ENCODE results near the gene MGLL. TPM values are rescaled to one million over a fixed set of nuclear protein-coding genes. Genes with fewer than 3 reads are reported as not detected.

Gene MGLL
- total RNA-seq, 1 donor from 2014 or later, result 35.2 TPM

DNA sequence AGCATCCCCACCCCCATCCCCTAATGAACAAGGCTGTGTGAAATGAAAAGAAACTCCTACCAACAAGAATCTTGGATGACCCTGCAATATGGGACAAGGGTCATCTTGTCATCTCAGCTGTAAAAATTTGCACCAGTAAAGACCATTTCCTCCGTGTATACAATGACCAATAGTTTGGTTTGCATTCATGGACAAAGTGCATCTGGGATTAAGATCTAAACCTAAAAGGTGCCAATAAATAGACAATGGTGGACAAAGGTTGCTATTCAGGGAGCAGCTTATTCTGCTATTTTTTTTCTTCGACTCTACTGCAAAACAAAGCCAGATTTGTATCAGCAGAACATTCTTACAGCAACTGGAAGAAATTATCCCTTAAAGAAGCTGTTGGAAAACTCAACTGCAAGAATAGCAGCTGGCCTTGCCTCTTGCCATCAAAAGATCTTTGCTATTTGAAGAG is 8.0 kb downstream of the MGLL start:
- DNase-seq (ENCODE audit: low spot score), result no peak

DNA sequence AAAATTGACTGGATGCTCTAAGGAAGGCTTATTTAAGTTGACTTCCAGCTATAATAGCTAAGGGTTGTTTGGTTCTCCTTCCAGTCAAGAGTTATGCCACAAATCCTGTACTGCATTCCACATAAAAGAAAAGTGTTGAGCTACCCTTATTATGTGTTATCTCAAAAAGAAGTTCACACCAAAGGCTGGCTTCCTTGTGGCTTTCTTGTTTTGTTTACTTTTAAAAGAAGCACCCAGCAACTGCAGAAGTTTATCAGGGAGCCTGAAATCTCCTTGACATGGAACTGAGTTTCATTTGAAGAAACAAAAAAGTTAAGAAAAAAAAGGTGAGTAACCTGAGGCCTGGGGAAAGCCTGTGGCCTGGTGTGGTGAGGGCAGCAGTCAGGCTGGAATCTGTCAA is 10.2 kb downstream of the MGLL start:
- no peak for DNase-seq (ENCODE audit: low spot score)

DNA sequence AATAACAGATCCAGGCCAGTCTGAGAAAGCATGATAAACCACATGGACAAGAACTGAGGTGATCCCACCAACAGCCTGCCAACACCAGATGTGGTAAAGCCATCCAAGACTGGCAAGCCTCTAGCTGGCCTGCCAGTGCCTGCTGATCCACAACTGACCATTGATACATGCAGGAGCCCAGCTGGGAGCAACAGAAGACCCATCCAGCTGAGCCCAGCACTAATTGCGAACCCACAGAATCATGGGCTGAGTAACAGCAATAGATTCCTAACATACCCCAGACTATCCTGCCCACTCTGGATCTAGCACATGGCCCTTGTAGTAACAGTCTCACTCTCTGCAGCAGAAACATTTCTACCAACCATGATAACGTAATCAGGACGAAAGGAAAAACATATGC is 10.6 kb downstream of the MGLL start:
- DNase-seq (ENCODE audit: low spot score), result no peak

GRCh38 chr3:127809611-127810010 is 12.7 kb downstream of the MGLL start:
- no peak for DNase-seq (ENCODE audit: low spot score)

- no peak for DNase-seq (ENCODE audit: low spot score)
These were observed 13.1 kb downstream of the MGLL start for GRCh38 chr3:127809211-127809610.

- DNase-seq (ENCODE audit: low spot score), result no peak
These were observed 14.1 kb downstream of the MGLL start for GRCh38 chr3:127808197-127808596.

GRCh38 chr3:127805026-127805753 is 17.1 kb downstream of the MGLL start:
- no peak for DNase-seq (ENCODE audit: low spot score)

- no peak for DNase-seq (ENCODE audit: low spot score)
These were observed 18.2 kb downstream of the MGLL start for GRCh38 chr3:127804141-127804540.

GRCh38 chr3:127803619-127804018 is 18.7 kb downstream of the MGLL start:
- no peak for DNase-seq (ENCODE audit: low spot score)

- DNase-seq (ENCODE audit: low spot score), result no peak
These were observed 19.7 kb downstream of the MGLL start for GRCh38 chr3:127802606-127803005.

- DNase-seq (ENCODE audit: low spot score), result no peak
These were observed 20.5 kb downstream of the MGLL start for GRCh38 chr3:127801731-127802313.

DNA sequence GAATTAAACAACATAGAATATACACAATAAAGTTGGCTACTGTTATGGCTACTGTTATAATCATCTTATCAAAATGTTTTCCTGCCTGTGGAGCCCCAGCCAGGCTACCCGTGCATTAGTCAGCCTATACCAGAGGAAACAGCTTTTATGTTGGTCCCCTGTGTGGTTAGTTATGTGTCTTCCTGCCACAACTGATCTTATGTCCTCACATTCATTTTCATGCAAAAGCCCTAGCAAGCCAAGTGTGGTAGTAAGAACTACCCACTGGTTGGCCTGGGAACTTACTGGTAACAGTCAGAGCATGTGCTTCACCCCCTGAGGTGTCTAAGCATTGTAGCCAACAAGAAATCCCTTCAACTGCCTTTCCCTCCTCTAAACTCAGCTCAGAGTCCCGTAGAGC is 21.8 kb downstream of the MGLL start:
- DNase-seq (ENCODE audit: low spot score), result no peak

DNA sequence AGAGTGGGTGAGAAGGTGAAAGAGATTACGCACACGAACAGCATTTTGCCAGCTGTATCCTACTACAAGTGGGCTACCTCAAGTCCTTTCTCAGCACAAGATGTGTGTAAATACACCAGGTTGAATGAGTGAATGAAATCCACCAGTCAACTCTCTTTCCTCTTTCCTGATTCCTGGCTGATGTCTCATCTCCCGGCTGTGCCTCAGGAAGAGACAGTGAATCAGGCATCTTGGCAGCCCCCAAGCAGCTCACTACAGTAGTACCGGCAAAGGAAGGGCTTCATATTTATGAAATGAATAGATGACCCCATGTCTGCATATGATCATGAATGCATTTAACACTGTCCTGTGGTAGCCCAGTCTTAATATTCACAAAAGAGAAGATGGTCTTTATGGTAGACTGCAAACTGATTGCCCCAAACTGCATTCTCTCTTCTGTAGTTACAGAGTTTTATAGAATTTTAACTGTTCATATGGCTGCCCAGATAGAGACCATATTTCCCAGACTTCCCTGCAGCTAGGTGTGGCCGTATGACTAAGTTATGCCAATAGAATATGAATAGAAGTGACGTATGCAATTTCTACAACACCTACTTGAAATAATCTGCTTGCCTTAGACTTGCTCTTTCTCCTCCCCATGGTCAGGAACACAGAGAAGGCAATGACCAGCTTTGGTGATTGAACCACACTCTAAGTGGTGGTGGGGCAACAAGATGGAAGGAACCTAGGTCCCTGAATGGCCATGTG is 22.7 kb downstream of the MGLL start:
- peak; percentile 63 for DNase-seq (ENCODE audit: low spot score)

- DNase-seq (ENCODE audit: low spot score), result no peak
These were observed 23.6 kb downstream of the MGLL start for GRCh38 chr3:127798716-127799115.

DNA sequence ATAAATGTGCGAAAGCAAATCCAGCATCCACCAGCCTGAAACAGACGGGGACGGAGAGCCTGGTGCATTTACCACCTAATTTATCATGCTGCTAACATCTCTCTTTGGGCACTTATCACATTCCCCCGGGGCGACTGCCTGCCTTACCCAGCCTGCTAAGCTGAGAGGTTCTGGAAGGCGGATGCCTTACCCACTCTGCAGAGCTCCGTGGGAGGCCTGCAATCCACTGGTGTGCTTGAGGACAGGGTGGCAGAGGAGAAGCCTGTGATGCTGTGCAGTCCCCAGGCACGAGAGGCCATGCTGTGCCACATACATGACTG is 25.5 kb downstream of the MGLL start:
- DNase-seq (ENCODE audit: low spot score), result no peak

DNA sequence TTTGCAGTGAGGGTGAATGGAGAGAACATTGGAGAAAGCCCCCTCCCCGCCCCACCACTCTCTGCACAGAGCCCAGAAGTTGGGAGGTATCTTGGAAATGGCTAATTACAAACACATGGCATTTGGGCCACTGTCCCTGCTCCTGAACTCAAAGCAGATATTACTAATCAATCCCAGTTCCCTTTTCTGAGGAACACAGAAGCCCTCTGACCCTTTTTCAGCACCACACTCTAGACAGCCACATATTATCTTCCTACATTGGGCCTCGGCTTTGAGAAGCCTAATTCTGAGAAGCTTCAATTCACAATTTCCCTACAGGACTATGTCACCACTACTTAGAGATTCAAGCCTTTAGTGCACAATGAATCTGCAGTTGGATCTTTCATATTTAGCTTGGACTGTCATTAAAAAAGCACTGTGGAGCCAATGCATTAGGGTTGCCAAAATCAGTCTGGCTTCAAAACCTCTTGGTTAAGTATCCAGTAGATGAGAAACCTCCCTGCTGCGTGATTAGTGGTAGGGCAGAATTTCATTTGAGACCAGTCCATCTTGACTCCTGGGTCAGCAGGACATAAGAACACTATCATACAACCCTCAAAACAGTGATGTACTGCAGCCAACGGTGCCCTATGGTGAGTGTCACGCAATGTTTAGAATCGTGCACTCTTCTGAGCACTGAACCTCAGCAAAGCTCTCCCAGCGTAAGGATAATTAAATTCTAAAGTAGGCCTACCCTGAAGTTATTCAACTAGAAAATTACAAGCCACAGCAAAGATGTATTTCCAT is 26.1 kb downstream of the MGLL start:
- DNase-seq (ENCODE audit: low spot score), result no peak

DNA sequence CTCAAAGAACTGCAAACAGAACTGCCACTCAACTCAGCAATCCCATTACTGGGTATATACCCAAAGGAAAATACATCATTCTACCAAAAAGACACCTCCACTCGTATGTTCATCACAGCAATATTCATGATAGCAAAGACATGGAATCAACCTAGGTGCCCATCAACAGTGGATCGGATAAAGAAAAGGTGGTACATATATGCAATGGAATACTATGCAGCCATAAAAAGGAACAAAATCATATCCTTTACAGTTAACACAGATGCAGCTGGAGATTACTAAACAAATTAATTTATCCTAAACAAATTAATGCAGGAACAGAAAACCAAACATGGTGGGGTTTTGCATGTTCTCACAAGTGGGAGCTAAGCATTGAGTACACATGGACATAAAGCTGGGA is 27.3 kb downstream of the MGLL start:
- no peak for DNase-seq (ENCODE audit: low spot score)

- DNase-seq (ENCODE audit: low spot score), result no peak
These were observed 27.9 kb downstream of the MGLL start for GRCh38 chr3:127794402-127794801.

DNA sequence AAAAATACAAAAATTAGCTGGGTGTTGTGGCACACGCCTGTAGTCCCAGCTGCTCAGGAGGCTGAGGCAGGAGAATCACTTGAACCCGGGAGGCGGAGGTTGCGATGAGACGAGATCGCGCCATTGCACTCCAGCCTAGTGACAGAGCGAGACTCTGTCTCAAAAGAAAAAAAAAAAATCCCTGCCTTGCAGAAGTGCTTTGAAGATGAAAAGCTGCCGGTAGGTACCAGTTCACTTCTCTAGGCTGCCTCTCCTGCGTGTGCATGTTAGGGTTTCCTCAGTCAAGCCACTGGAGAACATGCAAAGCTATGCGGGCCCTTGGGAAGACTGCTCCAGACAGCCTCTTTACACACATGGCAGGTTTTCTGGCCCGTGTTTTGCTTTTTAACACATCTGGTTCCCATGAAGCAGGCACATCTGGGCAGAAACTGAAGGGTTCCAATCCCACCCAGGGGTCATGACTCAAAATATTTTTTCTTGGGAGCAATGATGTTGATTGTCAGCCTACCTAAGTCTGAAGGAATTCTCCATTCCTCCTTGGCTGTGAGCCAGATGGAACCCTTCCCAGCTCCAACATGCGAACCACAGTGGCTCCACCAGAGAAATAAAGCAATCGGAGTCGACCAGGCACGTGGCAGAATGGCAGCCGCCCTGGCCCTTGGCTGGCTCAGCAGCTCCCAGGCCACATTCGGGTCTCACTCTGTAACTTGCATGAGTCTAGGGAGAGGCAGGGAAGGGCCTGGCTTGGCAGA is 29.6 kb downstream of the MGLL start:
- peak; percentile 76 for DNase-seq (ENCODE audit: low spot score)

DNA sequence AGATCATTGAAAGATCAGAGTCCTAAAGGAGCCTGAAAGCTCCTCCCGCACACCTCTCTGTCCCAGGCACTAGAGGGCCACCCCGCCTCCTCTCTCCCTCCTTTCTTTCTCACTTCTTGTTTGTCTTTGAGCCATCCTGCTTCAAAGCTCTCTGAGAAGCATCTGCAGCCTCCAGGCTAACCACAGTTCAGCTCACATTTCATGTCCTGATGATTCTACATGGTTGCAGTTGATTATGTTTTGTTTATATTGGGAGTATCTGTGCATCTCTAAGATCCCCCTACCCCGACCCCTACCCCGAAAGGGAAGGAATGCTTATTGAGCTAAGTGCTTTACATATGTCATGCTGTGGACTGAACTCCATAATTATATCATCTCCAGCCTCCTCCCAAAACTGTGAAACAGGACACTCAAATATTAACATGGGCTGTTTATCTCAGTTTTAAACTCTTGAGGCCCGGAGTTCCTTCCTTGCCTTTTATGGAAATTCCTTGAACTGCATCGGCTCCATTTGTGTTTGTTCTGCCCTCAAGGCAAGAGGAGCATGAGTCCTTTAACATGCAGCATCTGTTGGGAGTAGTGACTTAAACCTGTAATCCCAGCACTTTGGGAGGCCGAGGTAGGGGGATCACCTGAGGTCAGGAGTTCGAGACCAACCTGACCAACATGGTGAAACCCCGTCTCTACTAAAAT is 30.9 kb downstream of the MGLL start:
- peak; percentile 65 for DNase-seq (ENCODE audit: low spot score)

GRCh38 chr3:127790882-127791183 is 31.5 kb downstream of the MGLL start:
- DNase-seq (ENCODE audit: low spot score), result no peak

Measured in umbilical cord (tissue), 2 donors.